ENCODE results near the gene OSTF1. TPM values are rescaled to one million over a fixed set of nuclear protein-coding genes. Genes with fewer than 3 reads are reported as not detected.

OSTF1 gene
- total RNA-seq, 1 experiment from 2014 or later, result 26.5 TPM

- POLR2A ChIA-PET (ENCODE audit: unreplicated experiment), result no interaction called here
- Histone ChIP-seq H3K4me3 (ENCODE audit: low read length) (no peak overlapping the region), H3K4me1 (ENCODE audit: insufficient read depth, low read length) (no peaks in the 10 kb centered on the region), H3K79me2 (ENCODE audit: low read length) (no peaks in the 10 kb centered on the region), H3K27ac (ENCODE audit: low read length) (no peak overlapping the region), H3K36me3 (ENCODE audit: low read depth, low read length) (no peaks in the 10 kb centered on the region), H2AFZ (ENCODE audit: low read length) (no peak overlapping the region), H3K9ac (ENCODE audit: low read length) (no peak overlapping the region), H3K4me2 (ENCODE audit: low read length) (no peak overlapping the region), H3K27me3 (ENCODE audit: low read length) (no peaks in the 10 kb centered on the region), H3K9me3 (ENCODE audit: low read length) (no peaks in the 10 kb centered on the region), H3F3A (ENCODE audit: low read length, unreplicated experiment) (no peaks in the 10 kb centered on the region), H3K9me2 (replicated peaks; ENCODE audit: low read length) (no peaks in the 10 kb centered on the region), H4K20me1 (ENCODE audit: low read length) (no peaks in the 10 kb centered on the region)
- BruUV-seq (replicated peaks), result no TSS peak
- TF ChIP-seq EZH2 (IDR thresholded peaks at IDR 0.05; ENCODE audit: low read length, unreplicated experiment) (no peak), EZH2phosphoT487 (IDR thresholded peaks at IDR 0.05; ENCODE audit: borderline replicate concordance, low read length) (no peak), CTCF (conservative IDR thresholded peaks at IDR 0.05; ENCODE audit: low read depth, low read length) (no peak)
- CTCF ChIA-PET, result no interaction called here
- intact Hi-C loops (cut with micrococcal nuclease), result no loop called here
- ATAC-seq (no peak), DNase-seq (no peak)
Measured at GRCh38 chr9:75123696-75124095, 35.4 kb downstream of the OSTF1 start.

- Histone ChIP-seq H3K4me3 (ENCODE audit: low read length) (no peak overlapping the region), H3K27me3 (ENCODE audit: low read length) (no peaks in the 10 kb centered on the region), H3K4me1 (ENCODE audit: insufficient read depth, low read length) (no peaks in the 10 kb centered on the region), H3K9me2 (replicated peaks; ENCODE audit: low read length) (no peaks in the 10 kb centered on the region), H3K36me3 (ENCODE audit: low read depth, low read length) (no peaks in the 10 kb centered on the region), H3K79me2 (ENCODE audit: low read length) (no peaks in the 10 kb centered on the region), H3K4me2 (ENCODE audit: low read length) (no peak overlapping the region), H3K9me3 (ENCODE audit: low read length) (no peaks in the 10 kb centered on the region), H4K20me1 (ENCODE audit: low read length) (no peaks in the 10 kb centered on the region), H3K9ac (ENCODE audit: low read length) (no peak overlapping the region), H3K27ac (ENCODE audit: low read length) (no peak overlapping the region), H3F3A (ENCODE audit: low read length, unreplicated experiment) (no peaks in the 10 kb centered on the region), H2AFZ (ENCODE audit: low read length) (no peak overlapping the region)
- TF ChIP-seq EZH2phosphoT487 (IDR thresholded peaks at IDR 0.05; ENCODE audit: borderline replicate concordance, low read length) (no peak), EZH2 (IDR thresholded peaks at IDR 0.05; ENCODE audit: low read length, unreplicated experiment) (no peak), CTCF (conservative IDR thresholded peaks at IDR 0.05; ENCODE audit: low read depth, low read length) (no peak)
- DNase-seq, result no peak
- intact Hi-C loops (cut with micrococcal nuclease), result no loop called here
- ATAC-seq, result no peak
- ChIA-PET POLR2A (ENCODE audit: unreplicated experiment) (no interaction called here), CTCF (no interaction called here)
- no TSS peak for BruUV-seq (replicated peaks)
Measured at GRCh38 chr9:75128535-75128934, 40.2 kb downstream of the OSTF1 start.

- no peaks in the 10 kb centered on the region for H3K9me2 ChIP-seq (replicated peaks; ENCODE audit: low read length)
- H3K4me1 ChIP-seq (ENCODE audit: insufficient read depth, low read length), result no peaks in the 10 kb centered on the region
- no TSS peak for BruUV-seq (replicated peaks)
- no peak for DNase-seq
- H3K36me3 ChIP-seq (ENCODE audit: low read depth, low read length), result no peaks in the 10 kb centered on the region
- H3K4me2 ChIP-seq (ENCODE audit: low read length), result no peak overlapping the region
- H3K27ac ChIP-seq (ENCODE audit: low read length), result no peak overlapping the region
- no peaks in the 10 kb centered on the region for H4K20me1 ChIP-seq (ENCODE audit: low read length)
- no peak overlapping the region for H2AFZ ChIP-seq (ENCODE audit: low read length)
- no peaks in the 10 kb centered on the region for H3K9me3 ChIP-seq (ENCODE audit: low read length)
- POLR2A ChIA-PET (ENCODE audit: unreplicated experiment), result no interaction called here
- H3K79me2 ChIP-seq (ENCODE audit: low read length), result no peaks in the 10 kb centered on the region
- no peak overlapping the region for H3K4me3 ChIP-seq (ENCODE audit: low read length)
- intact Hi-C loops (cut with micrococcal nuclease), result no loop called here
- H3K9ac ChIP-seq (ENCODE audit: low read length), result no peak overlapping the region
- CTCF ChIA-PET, result no interaction called here
- no peak for ATAC-seq
- no peaks in the 10 kb centered on the region for H3K27me3 ChIP-seq (ENCODE audit: low read length)
- TF ChIP-seq EZH2 (IDR thresholded peaks at IDR 0.05; ENCODE audit: low read length, unreplicated experiment) (no peak), EZH2phosphoT487 (IDR thresholded peaks at IDR 0.05; ENCODE audit: borderline replicate concordance, low read length) (no peak), CTCF (conservative IDR thresholded peaks at IDR 0.05; ENCODE audit: low read depth, low read length) (no peak)
- H3F3A ChIP-seq (ENCODE audit: low read length, unreplicated experiment), result no peaks in the 10 kb centered on the region
Measured at GRCh38 chr9:75130172-75130571, 41.9 kb downstream of the OSTF1 start.

Data from PC-3 (cell line).